Stimulated activated naive CD4-positive, alpha-beta T cell treated with Interleukin-2 at 50 U/mL for 16 hours (primary cell): ENCODE data around the gene RAPH1.
"Not testable (repeated sequence)": the region's sequence is repeated elsewhere in the genome, so short reads cannot be mapped to it uniquely, and the experiment has no call there.

Source experiments
- DNase-seq: peaks from one replicate; lab custom pipeline; 2025; lab: John Stamatoyannopoulos, UW

The RAPH1 gene

DNA sequence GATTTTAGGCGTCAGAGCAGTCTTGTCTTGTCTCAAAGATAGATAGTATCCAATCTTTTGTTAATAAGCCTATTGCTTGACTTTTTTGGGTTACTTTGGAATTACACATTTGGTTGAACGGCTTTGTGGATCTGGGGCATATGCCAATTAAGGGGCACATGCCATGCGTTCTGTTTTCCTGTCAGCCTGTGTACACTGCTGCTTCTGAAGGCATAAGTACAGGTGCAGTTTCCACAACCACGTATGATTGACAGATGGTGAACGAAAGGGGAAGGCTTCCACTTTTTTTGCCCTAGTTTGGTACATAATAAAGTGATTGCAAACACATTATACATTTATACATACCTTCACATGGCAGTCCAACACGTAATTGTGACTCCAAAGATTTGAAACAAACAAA lies 102.3 kb downstream of the RAPH1 start:
- DNase-seq = no peak

GRCh38 chr2:203431391-203432185 lies 103.5 kb downstream of the RAPH1 start:
- DNase-seq = no peak

DNA sequence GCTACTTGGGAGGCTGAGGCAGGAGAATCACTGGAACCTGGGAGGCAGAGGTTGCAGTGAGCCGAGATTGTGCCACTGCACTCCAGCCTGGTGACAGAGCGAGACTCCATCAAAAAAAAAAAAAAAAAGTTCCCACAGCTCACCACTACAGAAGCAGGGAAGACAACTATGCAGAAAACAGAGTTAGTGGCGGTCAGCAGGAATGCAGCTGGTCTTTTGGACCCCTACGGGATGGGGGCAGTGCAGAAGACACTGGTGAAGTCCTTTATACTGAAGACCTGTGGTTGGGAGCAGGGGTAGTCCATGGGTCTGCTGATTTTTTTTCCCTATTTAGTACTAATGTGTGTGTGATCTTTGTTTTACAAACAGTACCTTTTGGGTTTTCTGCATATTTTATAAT lies 105.5 kb downstream of the RAPH1 start:
- DNase-seq = not testable (repeated sequence)

- no peak for DNase-seq
Measured at GRCh38 chr2:203427061-203427460, 108.0 kb downstream of the RAPH1 start.

GRCh38 chr2:203418271-203418670 lies 116.8 kb downstream of the RAPH1 start:
- no peak for DNase-seq

GRCh38 chr2:203413796-203414195 lies 121.3 kb downstream of the RAPH1 start:
- DNase-seq = no peak

DNA sequence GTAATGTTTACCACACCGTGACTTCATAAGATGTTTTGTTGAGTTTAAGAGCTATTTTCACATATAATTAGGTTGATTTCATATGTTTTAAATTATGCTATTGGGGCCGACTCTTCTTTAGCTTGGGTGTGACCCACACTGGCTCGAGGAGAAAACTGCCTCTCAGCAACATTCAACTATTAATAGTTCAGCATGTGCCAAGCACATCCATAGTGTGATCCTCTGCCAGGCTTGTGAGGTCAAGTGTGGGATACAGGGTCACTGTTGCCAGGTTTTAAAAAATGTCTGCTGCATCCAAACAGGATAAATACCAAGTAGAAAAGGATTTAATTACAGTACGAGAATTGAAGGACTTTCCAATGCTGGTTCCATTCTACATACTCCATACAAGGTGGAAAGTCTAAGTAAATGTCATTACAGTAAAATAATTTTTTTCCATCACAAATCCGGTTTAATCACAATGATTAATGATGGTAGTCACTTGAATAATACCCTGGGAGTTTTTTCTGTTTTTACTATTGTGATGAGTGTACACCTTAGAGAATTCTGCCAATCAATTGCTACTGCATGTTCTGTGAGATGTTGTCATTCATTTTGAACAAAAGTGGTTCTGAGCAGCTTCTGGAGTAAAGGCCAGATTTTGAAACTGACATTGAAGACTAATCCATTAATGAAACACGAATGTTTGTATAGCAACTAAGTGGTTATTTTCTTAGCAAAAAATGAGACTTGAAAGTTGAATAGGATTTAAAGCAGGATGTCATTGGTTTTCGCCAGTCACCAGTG lies 122.4 kb downstream of the RAPH1 start:
- no peak for DNase-seq

GRCh38 chr2:203407496-203407895 lies 127.6 kb downstream of the RAPH1 start:
- no peak for DNase-seq

GRCh38 chr2:203404996-203405395 lies 130.1 kb downstream of the RAPH1 start:
- DNase-seq = no peak

DNA sequence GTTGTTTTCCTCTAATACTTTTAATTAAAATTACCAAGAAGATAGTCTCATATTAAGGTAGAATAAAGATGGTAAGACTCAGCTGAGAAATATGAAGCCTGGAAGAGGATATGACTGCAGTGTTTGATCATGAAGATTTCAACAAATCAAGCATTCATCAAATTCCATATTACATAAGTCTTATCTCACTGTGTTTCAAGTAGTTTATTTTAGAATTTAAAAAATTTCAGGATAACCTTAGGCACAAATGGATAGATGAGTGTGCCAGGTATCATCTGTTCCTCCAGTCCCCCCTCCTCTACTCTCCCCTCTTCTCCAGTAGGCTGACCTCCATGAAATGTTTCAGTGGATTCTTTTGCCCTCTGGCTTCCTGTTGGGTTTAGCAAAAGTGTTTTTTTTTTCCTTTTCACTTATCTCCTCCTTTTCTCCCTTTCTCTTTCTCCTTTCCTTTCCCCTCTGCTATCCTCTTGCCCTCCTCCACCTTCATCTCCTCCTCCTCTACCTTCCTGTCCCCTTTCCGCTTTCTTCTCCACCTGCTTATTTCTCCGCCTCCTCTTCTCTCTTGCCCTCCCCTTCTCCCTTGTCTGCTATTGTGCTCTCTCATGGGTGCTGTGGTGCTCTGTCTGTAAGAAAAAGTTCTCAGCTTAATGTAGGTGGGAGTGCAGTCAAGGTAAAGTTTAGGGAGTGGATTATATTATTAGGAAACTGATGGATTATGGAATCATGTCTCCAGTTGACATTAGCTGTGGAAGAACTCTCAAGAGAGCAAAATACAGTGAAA lies 134.1 kb downstream of the RAPH1 start:
- no peak for DNase-seq

DNA sequence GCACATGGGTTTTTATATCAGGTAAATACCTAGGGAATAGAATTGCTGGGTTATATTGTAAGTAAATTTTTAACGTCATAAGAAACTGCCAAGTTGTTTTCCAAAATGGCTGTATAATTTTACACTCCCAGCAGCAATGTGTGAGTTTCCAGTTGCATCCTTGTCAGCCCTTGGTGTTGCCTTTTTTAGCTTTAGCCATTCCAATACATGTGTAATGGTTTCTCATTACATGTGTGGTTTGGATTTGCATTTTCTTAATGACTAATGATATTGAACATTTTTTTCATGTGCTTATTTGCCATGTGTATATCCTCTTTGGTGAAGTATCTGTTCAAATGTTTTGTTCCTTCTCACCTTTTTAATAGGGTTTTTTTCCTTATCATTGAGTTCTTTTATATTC lies 136.1 kb downstream of the RAPH1 start:
- no peak for DNase-seq

DNA sequence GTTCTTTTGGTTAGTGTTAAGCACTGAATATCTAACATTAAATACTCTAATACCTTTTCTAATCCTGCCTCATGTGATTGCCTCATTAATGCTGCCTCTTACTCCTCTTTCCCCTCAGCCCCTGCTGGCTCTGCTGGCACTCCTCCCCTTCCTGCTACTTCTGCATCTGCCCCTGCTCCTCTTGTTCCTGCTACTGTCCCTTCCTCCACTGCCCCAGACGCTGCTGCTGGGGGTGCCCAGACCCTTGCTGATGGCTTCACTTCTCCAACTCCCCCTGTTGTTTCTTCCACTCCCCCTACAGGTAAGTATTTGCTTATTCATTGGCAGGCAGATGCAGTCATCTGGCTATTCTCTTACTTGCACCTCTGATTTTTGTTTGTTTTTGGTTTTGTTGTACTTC lies 138.4 kb downstream of the RAPH1 start:
- DNase-seq = no peak

GRCh38 chr2:203395858-203396257 lies 139.2 kb downstream of the RAPH1 start:
- no peak for DNase-seq

GRCh38 chr2:203394519-203395227 lies 140.4 kb downstream of the RAPH1 start:
- DNase-seq = no peak

DNA sequence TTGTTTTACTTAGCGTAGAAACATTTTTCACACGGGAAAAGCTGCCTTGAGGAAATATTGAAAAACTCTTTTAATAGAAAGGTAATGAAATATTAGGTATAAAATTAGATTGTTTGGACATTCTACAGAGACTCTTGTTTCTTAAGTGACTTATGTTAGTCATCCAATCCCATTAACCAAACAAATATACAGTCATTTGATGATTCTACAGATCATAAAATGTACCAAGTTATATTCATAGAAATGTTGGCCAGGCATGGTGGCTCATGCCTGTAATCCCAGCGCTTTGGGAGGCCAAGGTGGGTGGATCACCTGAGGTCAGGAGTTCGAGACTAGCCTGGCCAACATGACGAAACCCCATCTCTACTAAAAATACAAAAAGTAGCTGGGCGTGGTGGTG lies 146.9 kb downstream of the RAPH1 start:
- DNase-seq = not testable (repeated sequence)

DNA sequence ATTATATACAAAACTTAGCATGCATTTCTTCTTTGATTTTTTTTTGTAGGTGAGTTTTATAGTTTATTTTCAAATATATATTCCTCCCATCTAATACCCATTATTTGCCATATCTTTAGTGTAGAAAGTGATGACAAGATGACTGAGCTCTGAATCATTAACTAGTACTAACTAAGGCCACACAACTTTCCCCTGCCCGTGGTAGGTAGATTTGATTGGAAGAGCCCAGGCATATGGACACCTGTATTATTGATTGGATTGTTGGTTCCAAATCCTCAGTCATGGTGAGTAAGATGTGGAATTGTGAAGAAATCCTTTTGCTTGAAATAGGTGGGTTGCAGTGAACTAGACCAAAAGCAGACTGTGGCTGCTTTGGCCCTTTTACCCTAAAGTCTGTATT lies 152.1 kb downstream of the RAPH1 start:
- DNase-seq = no peak

DNA sequence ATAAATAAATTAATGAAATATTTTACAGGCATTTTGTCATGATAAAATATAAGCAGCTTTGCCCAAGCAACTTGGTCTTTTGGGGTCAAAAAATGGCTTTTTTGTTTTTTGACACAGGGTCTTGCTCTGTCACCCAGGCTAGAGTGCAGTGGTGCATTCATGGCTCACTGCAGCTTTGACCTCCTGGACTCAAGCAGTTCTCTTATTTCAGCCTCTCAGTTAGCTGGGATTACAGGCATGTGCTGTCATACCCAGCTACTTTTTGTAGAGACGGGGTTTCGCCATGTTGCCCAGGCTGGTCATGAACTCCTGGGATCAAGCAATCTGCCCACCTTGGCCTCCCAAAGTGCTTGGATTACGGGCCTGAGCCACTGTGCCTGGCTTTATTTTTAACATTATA lies 155.9 kb downstream of the RAPH1 start:
- DNase-seq = no peak

GRCh38 chr2:203376173-203376572 lies 158.9 kb downstream of the RAPH1 start:
- no peak for DNase-seq

DNA sequence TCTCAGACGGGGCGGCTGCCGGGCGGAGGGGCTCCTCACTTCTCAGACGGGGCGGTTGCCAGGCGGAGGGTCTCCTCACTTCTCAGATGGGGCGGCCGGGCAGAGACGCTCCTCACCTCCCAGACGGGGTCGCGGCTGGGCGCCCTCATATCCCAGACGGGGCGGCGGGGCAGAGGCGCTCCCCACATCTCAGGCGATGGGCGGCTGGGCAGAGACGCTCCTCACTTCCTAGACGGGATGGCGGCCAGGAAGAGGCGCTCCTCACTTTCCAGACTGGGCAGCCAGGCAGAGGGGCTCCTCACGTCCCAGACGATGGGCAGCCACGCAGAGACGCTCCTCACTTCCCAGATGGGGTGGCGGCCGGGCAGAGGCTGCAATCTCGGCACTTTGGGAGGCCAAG lies 162.4 kb downstream of the RAPH1 start:
- DNase-seq = not testable (repeated sequence)

GRCh38 chr2:203366639-203367466 lies 168.2 kb downstream of the RAPH1 start:
- DNase-seq = no peak

- no peak for DNase-seq
Measured at GRCh38 chr2:203361922-203362321, 173.2 kb downstream of the RAPH1 start.
